ENCODE data around the gene RBFOX2. TPM values are rescaled to one million over a fixed set of nuclear protein-coding genes. Genes with fewer than 3 reads are reported as not detected.

The RBFOX2 gene
- total RNA-seq, 1 donor from 2014 or later = 70.0 TPM

GRCh38 chr22:35697142-35697541 lies 331.5 kb downstream of the RBFOX2 start:
- no peaks in the 10 kb centered on the region for H3K4me1 ChIP-seq
- no peaks in the 10 kb centered on the region for H3K36me3 ChIP-seq
- no peak for DNase-seq (ENCODE audit: extremely low spot score in 2 of 2)
- no peaks in the 10 kb centered on the region for H3K27me3 ChIP-seq
- no peak overlapping the region for H3K4me3 ChIP-seq
- H3K9me3 ChIP-seq = no peaks in the 10 kb centered on the region
- no peak overlapping the region for H3K27ac ChIP-seq
- TF ChIP-seq, protein P1, sequence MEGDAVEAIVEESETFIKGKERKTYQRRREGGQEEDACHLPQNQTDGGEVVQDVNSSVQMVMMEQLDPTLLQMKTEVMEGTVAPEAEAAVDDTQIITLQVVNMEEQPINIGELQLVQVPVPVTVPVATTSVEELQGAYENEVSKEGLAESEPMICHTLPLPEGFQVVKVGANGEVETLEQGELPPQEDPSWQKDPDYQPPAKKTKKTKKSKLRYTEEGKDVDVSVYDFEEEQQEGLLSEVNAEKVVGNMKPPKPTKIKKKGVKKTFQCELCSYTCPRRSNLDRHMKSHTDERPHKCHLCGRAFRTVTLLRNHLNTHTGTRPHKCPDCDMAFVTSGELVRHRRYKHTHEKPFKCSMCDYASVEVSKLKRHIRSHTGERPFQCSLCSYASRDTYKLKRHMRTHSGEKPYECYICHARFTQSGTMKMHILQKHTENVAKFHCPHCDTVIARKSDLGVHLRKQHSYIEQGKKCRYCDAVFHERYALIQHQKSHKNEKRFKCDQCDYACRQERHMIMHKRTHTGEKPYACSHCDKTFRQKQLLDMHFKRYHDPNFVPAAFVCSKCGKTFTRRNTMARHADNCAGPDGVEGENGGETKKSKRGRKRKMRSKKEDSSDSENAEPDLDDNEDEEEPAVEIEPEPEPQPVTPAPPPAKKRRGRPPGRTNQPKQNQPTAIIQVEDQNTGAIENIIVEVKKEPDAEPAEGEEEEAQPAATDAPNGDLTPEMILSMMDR (IDR thresholded peaks at IDR 0.05) = no peak
- TF ChIP-seq POLR2AphosphoS5 (IDR thresholded peaks at IDR 0.05; ENCODE audit: insufficient read depth in 1 of 2, low read depth in 1 of 2) = no peak
- TF ChIP-seq POLR2A (IDR thresholded peaks at IDR 0.05) = no peak
- intact Hi-C loops (cut with DNase I) = no loop called here

DNA sequence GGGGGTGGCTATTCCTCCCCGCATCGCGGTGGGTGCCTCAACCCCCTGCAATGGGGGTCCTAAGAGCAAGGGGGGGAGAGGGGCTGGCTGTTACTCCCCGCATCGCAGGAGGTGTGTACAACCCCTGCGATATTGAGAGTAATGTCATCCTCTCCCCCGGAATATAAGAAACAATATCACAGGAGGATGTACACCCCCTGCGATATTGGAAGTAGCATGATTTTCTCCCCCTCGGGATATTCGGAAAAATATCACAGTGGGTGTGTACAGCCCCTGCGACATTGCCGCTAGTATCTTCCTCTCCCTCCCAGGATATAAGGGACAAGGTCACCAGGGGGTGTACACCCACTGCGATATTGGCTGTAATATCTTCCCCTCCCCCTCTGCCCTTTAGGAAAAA lies 333.4 kb downstream of the RBFOX2 start:
- H3K27me3 ChIP-seq = no peaks in the 10 kb centered on the region
- TF ChIP-seq POLR2AphosphoS5 (IDR thresholded peaks at IDR 0.05; ENCODE audit: insufficient read depth in 1 of 2, low read depth in 1 of 2) = no peak
- TF ChIP-seq, protein P1 (IDR thresholded peaks at IDR 0.05) = no peak
- no peak for TF ChIP-seq POLR2A (IDR thresholded peaks at IDR 0.05)
- no peaks in the 10 kb centered on the region for H3K9me3 ChIP-seq
- no peaks in the 10 kb centered on the region for H3K4me1 ChIP-seq
- H3K36me3 ChIP-seq = no peaks in the 10 kb centered on the region
- no peak overlapping the region for H3K4me3 ChIP-seq
- intact Hi-C loops (cut with DNase I) = no loop called here
- DNase-seq (ENCODE audit: extremely low spot score in 2 of 2) = no peak
- H3K27ac ChIP-seq = no peak overlapping the region

DNA sequence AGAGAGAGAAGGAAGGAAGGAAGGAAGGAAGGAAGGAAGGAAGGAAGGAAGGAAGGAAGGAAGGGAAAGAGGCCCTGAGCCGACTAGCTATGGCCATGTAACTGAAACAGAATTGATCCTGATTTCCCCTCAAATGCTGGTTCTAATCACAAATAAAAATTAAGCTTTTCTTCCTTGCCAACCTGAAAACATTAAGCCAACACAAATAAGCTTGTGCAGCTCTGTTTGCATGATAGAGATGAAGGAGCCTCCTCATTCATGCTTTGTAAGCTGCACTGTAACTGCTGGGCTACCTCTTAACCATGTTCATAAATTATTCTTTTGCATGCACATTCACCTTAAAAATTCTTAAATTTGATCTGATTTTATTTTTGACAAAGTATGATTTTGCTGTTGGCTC lies 338.6 kb downstream of the RBFOX2 start:
- Histone ChIP-seq H3K27ac (no peak overlapping the region), H3K9me3 (no peaks in the 10 kb centered on the region), H3K27me3 (no peaks in the 10 kb centered on the region), H3K4me1 (no peaks in the 10 kb centered on the region), H3K4me3 (no peak overlapping the region), H3K36me3 (no peaks in the 10 kb centered on the region)
- no peak for DNase-seq (ENCODE audit: extremely low spot score in 2 of 2)
- TF ChIP-seq, protein P1 (IDR thresholded peaks at IDR 0.05) = no peak
- no peak for TF ChIP-seq POLR2AphosphoS5 (IDR thresholded peaks at IDR 0.05; ENCODE audit: insufficient read depth in 1 of 2, low read depth in 1 of 2)
- no peak for TF ChIP-seq POLR2A (IDR thresholded peaks at IDR 0.05)
- intact Hi-C loops (cut with DNase I) = no loop called here

DNA sequence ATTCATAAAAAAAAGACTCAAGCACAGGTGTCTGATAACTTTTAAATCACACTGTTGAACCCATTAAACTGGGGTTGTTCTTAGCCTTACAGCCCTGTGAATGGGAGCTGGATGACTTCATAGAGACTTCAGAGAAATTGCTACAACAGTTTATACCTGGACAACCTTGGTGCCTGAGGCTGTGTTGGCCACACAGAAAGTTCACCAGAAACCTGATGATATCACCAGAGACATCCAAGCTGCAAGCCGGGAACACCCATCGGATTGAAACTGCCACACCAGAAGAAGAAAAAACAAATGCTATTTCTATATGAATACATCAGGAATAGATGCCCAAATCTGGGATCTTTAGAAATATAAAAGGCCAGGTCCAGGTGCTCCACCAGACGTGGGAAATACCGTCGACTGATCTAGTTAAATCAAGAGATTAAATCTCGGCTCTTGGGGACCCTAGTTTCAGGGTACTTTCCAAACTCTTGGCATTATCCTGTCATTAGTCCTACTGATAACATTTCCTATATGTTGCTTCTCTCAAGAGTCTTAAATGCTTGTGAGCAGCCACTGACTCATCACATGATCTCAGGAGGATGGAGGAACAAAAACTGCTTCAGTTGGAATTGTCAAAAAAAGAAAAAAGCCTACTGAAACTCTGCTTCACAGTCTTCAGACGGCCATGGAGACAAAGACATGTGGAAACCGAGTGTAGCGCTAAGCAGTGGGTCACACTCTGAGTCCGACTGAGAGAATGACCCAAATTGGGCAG lies 339.5 kb downstream of the RBFOX2 start:
- Histone ChIP-seq H3K9me3 (no peaks in the 10 kb centered on the region), H3K27me3 (no peaks in the 10 kb centered on the region), H3K4me3 (no peak overlapping the region), H3K4me1 (no peaks in the 10 kb centered on the region), H3K36me3 (no peaks in the 10 kb centered on the region), H3K27ac (no peak overlapping the region)
- no peak for DNase-seq (ENCODE audit: extremely low spot score in 2 of 2)
- TF ChIP-seq POLR2A (IDR thresholded peaks at IDR 0.05) = no peak
- intact Hi-C loops (cut with DNase I) = no loop called here

Other genes starting within 250 kb of the RBFOX2 start
- gene APOL3, start 131.9 kb upstream of the RBFOX2 start, total RNA-seq = 48.9 TPM
- gene APOL4, start 173.0 kb upstream of the RBFOX2 start, total RNA-seq = 4.2 TPM
- gene APOL2, start 210.7 kb upstream of the RBFOX2 start, total RNA-seq = 63.8 TPM
- gene APOL1, start 224.3 kb upstream of the RBFOX2 start, total RNA-seq = 28.5 TPM